NOMO-1 treated with DMSO at 0.1 percent for 48 hours (cell line): ENCODE measurements around the gene BAG3.
A peak's percentile ranks its signal among the peaks of the same experiment; 100 is the strongest.
"Not testable (repeated sequence)": the region's sequence is repeated elsewhere in the genome, so short reads cannot be mapped to it uniquely, and the experiment has no call there.

Source experiments
- DNase-seq: peaks from one replicate; lab custom pipeline; 2025; ENCODE audit not compliant: unreplicated experiment; lab: John Stamatoyannopoulos, UW

Gene BAG3

GRCh38 chr10:119640384-119640783 is 10.8 kb upstream of the BAG3 start:
- no peak for DNase-seq

GRCh38 chr10:119640875-119641526 is 10.2 kb upstream of the BAG3 start:
- no peak for DNase-seq

DNA sequence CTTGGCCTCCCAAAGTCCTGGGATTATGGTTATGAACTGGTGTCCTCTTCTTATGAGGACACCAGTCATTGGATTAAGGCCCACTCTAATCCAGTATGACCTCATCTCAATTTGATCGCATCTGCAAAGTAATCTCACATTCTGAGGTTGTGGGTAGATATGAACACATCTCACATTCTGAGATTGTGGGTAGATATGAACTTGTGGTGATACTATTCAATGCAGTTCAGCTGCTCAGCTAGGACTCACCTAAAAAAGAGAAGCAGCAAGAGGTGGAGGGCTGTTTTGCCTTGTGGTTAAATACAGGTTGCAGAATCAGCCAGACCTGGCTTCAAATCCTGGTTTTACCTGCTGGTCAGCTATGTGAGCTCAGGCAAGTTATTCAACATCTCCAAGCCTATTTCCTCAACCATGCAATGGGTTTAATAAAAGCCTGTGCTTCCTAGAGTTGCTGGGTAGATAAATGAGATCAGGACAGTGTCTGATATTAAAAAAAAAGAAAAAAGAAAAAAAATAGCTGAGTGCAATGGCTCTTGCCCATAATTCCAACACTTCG is 8.5 kb upstream of the BAG3 start:
- DNase-seq, result no peak

- DNase-seq, result no peak
These were observed 7.6 kb upstream of the BAG3 start for GRCh38 chr10:119643306-119644204.

GRCh38 chr10:119644205-119644814 is 6.9 kb upstream of the BAG3 start:
- no peak for DNase-seq

DNA sequence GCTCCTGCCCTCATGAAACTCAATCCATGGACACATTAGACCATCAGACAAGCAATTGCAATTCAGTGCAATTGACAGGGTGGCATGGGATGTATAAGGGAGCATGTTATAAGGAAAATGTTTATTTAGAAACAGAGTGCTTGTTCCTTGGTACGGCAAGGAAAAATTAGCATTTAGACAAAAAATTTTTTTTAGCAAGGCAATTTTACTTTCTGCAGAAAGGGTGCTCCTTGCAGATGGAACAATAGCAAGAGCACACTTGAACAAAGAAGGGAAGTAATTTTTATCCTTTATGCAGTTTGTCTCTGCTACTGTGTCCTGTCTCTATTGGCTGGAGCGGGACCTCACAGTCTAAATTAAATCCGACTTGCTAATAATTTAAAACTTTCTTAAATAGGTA is 6.2 kb upstream of the BAG3 start:
- no peak for DNase-seq

- DNase-seq, result no peak
These were observed 1.1 kb upstream of the BAG3 start for GRCh38 chr10:119650062-119650461.

DNA sequence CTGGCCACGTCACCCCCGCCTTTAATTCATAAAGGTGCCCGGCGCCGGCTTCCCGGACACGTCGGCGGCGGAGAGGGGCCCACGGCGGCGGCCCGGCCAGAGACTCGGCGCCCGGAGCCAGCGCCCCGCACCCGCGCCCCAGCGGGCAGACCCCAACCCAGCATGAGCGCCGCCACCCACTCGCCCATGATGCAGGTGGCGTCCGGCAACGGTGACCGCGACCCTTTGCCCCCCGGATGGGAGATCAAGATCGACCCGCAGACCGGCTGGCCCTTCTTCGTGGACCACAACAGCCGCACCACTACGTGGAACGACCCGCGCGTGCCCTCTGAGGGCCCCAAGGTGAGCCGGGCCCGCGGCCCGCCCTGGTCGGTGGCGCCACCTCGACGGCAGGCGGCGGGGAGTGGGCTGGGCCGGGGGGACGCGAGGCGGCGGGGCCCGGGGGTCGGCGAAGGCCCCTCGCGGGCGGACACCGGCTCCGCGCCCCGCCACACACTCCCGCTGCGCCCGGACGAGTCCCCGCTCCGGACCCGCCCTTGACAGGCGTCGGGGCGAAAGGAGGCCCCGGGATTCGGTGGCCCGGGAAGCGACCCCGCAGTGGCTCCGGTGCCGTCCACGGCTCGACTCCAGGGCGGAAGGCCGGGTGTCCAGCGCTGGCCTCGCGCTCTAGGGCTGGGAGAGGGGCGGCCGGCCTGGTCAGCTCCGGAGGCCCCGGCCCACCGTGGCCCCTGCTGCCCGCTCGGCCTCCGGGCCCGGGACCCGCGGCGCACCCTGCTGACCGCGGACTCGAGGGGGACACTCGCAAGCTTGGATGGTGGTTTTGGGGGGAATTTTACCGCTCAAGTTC is 557 bp downstream of the BAG3 start:
- no peak for DNase-seq

DNA sequence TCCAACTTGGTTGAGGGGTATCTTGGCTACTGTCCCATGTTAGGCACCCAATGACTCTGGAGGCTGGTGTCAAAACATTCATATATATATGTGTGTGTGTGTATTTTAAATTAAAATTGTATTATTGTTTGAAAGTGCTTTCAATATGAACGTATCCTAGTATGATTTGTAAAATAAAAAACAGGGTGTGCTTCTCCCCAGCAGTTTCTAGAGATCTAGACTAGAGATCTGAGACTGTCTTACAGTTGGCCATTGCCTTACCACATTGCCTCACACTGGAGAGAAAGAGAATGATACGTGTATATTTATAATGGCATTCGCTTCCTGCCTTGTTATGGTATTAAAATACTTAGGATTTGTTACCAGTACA is 1.2 kb downstream of the BAG3 start:
- peak; percentile 58 for DNase-seq

GRCh38 chr10:119653209-119653608 is 2.0 kb downstream of the BAG3 start:
- no peak for DNase-seq

GRCh38 chr10:119653916-119654315 is 2.7 kb downstream of the BAG3 start:
- DNase-seq, result no peak

DNA sequence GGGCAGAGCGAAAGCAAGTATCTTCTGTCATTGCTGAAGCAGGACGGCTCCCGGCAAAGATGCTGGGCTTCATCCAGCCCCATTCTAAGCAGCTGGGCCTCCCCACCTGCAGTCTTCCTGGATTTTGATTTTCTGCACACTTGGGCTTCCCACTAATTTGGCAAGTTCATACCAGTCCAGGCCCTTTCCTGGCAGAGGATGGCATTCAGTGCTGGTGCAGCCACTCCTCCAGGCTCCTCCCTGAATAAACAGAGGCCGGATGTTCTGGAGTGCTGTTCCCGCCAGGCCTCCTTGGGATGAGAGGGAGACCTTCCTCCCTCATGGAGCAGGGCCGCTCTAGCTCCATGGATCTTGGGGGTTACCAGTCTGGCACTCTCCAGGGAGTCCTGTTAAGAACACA is 3.4 kb downstream of the BAG3 start:
- no peak for DNase-seq

- no peak for DNase-seq
These were observed 4.4 kb downstream of the BAG3 start for GRCh38 chr10:119655566-119656001.

DNA sequence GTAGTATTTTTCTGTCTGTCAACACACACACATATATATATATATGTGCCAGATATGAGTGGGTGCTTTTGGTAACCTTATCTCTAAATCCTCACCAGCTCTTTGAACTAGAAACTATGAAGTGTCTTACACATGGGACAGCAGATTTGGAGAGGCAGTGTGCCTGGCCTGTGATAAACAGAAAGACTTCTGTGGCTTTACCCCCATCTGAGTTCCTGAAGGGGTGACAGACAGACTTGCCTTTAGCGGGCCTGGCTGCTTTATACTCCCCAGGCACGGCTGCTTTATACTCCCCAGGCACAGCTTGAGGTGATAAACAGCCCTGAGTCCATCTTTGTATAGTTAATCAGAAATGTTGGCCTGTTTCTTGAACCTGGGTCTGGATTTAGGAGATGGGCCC is 5.6 kb downstream of the BAG3 start:
- DNase-seq, result no peak

DNA sequence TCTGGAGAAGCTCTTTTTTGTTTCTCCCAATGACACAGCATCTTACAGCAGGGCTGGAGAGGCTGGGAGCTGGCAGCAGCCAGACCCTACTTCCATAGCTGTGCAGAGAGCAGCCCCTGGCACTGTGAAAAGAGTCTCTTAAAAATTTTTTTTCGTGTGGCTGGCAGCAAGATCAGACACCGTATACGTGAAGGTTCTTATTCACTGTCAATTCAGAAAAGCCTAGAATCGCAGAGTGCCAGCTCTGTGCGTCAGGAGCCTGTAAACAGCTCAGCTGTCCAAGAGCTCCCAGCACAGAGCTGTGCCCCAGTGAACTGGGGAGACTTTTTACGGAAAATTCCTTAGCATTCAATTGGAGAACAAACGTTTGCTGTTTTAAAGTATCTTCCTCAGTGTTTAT is 6.5 kb downstream of the BAG3 start:
- DNase-seq, result no peak

DNA sequence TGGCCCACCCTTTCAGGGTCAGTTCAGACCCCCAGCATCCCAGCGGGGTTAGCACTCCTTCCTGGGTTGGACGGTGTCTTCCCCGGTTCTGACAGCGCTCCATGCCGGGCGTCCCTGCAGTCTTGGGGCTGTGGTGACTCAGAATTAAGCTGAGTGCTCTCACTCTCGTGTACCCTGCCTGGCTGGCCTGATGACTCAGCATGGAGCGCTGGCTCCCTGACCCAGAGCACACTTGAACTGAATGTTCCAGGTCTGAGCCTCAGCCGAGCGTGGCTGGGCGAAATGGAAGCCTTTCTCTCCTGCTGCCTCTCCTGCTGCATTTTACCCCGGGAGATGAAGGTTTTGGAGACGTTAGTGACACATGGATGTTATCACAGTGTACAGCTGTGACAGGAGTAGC is 7.1 kb downstream of the BAG3 start:
- DNase-seq, result no peak

DNA sequence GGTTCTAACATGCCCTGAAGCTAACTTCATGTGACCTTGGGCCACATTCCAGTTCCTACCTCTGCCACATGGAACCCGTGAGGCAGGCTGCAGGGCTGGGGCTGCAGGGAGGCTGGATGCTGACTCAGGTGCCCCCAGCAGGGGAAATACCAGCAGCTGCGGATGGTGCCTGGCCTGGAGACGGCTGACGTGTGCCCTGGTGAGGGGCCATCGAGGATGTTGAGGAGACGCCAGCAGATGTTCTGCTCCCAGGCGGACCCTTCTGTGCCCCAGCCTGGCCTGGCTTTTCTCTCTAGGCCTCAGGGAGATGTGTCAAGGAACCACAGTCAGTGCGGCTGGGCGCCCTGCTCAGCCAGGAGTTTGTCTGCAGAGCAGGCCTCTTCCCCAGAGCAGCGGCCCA is 8.8 kb downstream of the BAG3 start:
- no peak for DNase-seq

- not testable (repeated sequence) for DNase-seq
These were observed 11.0 kb downstream of the BAG3 start for GRCh38 chr10:119662076-119662605.

DNA sequence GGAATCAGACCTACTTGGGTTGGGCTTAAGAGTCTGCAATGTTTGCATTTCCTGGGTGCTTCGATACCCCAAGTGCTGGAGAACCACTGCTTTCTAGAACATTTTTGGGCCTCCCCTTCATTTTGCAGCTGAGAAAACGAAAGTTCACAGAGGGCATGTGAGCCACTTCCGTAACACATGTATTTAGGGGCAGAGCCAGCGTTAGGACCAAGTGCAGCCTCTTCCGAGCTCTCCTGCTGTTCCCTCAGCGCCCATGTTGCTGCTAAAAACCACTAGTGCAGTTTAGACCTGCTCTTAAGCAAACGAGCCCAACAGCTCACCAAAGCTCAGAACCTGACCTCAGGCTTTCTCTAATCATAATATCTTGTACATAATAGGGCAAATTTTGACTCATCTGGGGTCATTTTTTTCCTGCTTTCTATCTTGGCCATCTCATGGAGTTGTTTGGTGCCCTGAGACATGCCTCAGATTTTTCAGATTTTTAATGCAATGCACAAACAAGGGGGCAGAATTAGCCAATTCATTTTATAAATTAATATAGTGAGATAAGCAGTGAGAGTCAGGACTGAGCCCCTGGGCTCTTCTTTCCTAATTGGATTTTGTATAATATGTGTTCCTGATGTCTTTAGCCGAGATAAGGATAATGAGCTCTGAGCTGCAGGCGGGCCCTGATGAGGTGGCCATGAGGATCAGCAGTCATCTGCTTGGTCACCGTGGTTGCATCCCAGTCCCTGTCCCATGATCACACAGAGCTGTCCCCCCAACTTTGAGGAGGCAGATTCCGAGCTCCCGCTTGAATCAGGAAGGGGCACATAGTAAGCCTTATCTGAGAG is 12.9 kb downstream of the BAG3 start:
- DNase-seq, result no peak
